Liver (tissue), 9 donors: ENCODE results near the gene PLAA. TPM values are rescaled to one million over a fixed set of nuclear protein-coding genes. Genes with fewer than 3 reads are reported as not detected.
A peak's percentile ranks its signal among the peaks of the same experiment; 100 is the strongest.

Experiments used
- DNase-seq: peaks from one replicate; pipeline ENCODE4 v3.0.0-alpha.2; 2017; ENCODE audit warnings: low spot score
- H3K27ac ChIP-seq, 2 donors: one replicate each; pipeline ENCODE4 v1.7.0; 2013; ENCODE audit warnings: inconsistent platforms in 2 of 2, low read length in 2 of 2, control low read depth in 1 of 2, low read depth in 1 of 2, mild to moderate bottlenecking in 1 of 2
- H3K27me3 ChIP-seq, 4 donors: one replicate each; pipeline versions ENCODE4 v1.6.1 to v1.7.0; 2013; ENCODE audit warnings: low read length in 3 of 4, inconsistent platforms in 1 of 4, mild to moderate bottlenecking in 1 of 4, moderate library complexity in 1 of 4; ENCODE audit not compliant: control insufficient read depth in 4 of 4, insufficient read depth in 4 of 4
- H3K36me3 ChIP-seq, 4 donors: one replicate each; pipeline versions ENCODE4 v1.6.1 to v1.7.0; 2013; ENCODE audit warnings: low read length in 3 of 4, mild to moderate bottlenecking in 3 of 4, low read depth in 1 of 4, moderate library complexity in 1 of 4; ENCODE audit not compliant: control insufficient read depth in 4 of 4, insufficient read depth in 3 of 4
- H3K4me1 ChIP-seq, 4 donors: one replicate each; pipeline versions ENCODE4 v1.6.1 to v1.7.0; 2013; ENCODE audit warnings: low read length in 3 of 4, mild to moderate bottlenecking in 3 of 4, moderate library complexity in 1 of 4; ENCODE audit not compliant: control insufficient read depth in 4 of 4, insufficient read depth in 4 of 4
- H3K4me3 ChIP-seq, 3 donors: one replicate each; pipeline versions ENCODE4 v1.6.1 to v1.7.0; 2013; ENCODE audit warnings: low read length in 3 of 3, control low read depth in 1 of 3, low read depth in 1 of 3, mild to moderate bottlenecking in 1 of 3
- H3K9ac ChIP-seq, 2 donors: one replicate each; pipeline ENCODE4 v1.7.0; 2013; ENCODE audit warnings: low read length in 2 of 2, mild to moderate bottlenecking in 2 of 2, moderate library complexity in 2 of 2, control low read depth in 1 of 2, low read depth in 1 of 2
- H3K9me3 ChIP-seq, 4 donors: one replicate each; pipeline versions ENCODE4 v1.6.1 to v1.7.0; 2013; ENCODE audit warnings: low read length in 3 of 4; ENCODE audit not compliant: control insufficient read depth in 4 of 4
- EGR1 ChIP-seq, 2 donors: IDR thresholded peaks; 2 replicates each; pipeline ENCODE4 v1.6.1; 2016 to 2018; ENCODE audit warnings: antibody characterized with exemption in 2 of 2, low read depth in 2 of 2
- FOXA1 ChIP-seq: IDR thresholded peaks from 2 replicates; pipeline ENCODE4 v1.6.1; 2016; ENCODE audit warnings: antibody characterized with exemption
- FOXA2 ChIP-seq: IDR thresholded peaks from 2 replicates; pipeline ENCODE4 v1.6.1; 2016; ENCODE audit warnings: antibody characterized with exemption
- GABPA ChIP-seq, 2 donors: IDR thresholded peaks in 1 of 2; conservative IDR thresholded peaks in 1 of 2; 2 replicates each; pipeline ENCODE4 v1.6.1; 2016; ENCODE audit warnings: antibody characterized with exemption in 2 of 2, mild to moderate bottlenecking in 1 of 2, moderate library complexity in 1 of 2
- HNF4A ChIP-seq, 2 donors: conservative IDR thresholded peaks; 2 replicates each; pipeline ENCODE4 v1.6.1; 2016; ENCODE audit warnings: antibody characterized with exemption in 2 of 2, mild to moderate bottlenecking in 2 of 2
- HNF4G ChIP-seq: IDR thresholded peaks from 2 replicates; pipeline ENCODE4 v1.6.1; 2016; ENCODE audit warnings: antibody characterized with exemption
- JUND ChIP-seq, 2 donors: IDR thresholded peaks; 2 replicates each; pipeline ENCODE4 v1.6.1; 2016; ENCODE audit warnings: antibody characterized with exemption in 2 of 2
- NR2F2 ChIP-seq: IDR thresholded peaks from 2 replicates; pipeline ENCODE4 v1.6.1; 2016; ENCODE audit warnings: antibody characterized with exemption
- RAD21 ChIP-seq, 2 donors: IDR thresholded peaks; 2 replicates each; pipeline ENCODE4 v1.6.1; 2016; ENCODE audit warnings: antibody characterized with exemption in 2 of 2, mild to moderate bottlenecking in 2 of 2
- RXRA ChIP-seq, 2 donors: IDR thresholded peaks; 2 replicates each; pipeline ENCODE4 v1.6.1; 2017 to 2018; ENCODE audit warnings: antibody characterized with exemption in 2 of 2, mild to moderate bottlenecking in 1 of 2
- SP1 ChIP-seq: IDR thresholded peaks from 2 replicates; pipeline ENCODE4 v1.6.1; 2018; ENCODE audit warnings: antibody characterized with exemption, mild to moderate bottlenecking
- TAF1 ChIP-seq: conservative IDR thresholded peaks from 2 replicates; pipeline ENCODE4 v1.6.1; 2016; ENCODE audit warnings: antibody characterized with exemption, mild to moderate bottlenecking
- YY1 ChIP-seq: IDR thresholded peaks from 2 replicates; pipeline ENCODE4 v1.6.1; 2016; ENCODE audit warnings: antibody characterized with exemption, mild to moderate bottlenecking
- WGBS: extraction: QIAGEN DNeasy Blood & Tissue Kit; methylation state at CpG from one replicate; pipeline ENCODE4 v1.1.7; 2013; 5-methylcytosine and 5-hydroxymethylcytosine counted together
- polyA plus RNA-seq, 2 donors: library from polyadenylated mRNA; stranded (reverse) in 1 of 2; unstranded in 1 of 2; fragments of 200-250 nt in 1 of 2; fragments of >200 nt in 1 of 2; fragmentation: Nextera tagmentation in 1 of 2; extraction: Ambion mirVana in 1 of 2; gene quantifications; one replicate each; pipeline versions ENCODE4 v1.2.1 to v1.2.3, GENCODE V29; 2013 to 2015
- total RNA-seq, 2 donors: library from RNA; depleted of rRNA; stranded (reverse); fragments of >200 nt; gene quantifications; one replicate each; pipeline ENCODE4 v1.2.3, GENCODE V29; 2014
- TF ChIP-seq, protein P1 (sequence below): IDR thresholded peaks from 2 replicates; pipeline ENCODE4 v1.6.1; 2016; ENCODE audit warnings: antibody characterized with exemption
- TF ChIP-seq, protein P2 (sequence below): IDR thresholded peaks from 2 replicates; pipeline ENCODE4 v1.6.1; 2016; ENCODE audit warnings: antibody characterized with exemption
- TF ChIP-seq, protein P3 (sequence below): IDR thresholded peaks from 2 replicates; pipeline ENCODE4 v1.6.1; 2016; ENCODE audit warnings: antibody characterized with exemption
- TF ChIP-seq, protein P4 (sequence below): IDR thresholded peaks from 2 replicates; pipeline ENCODE4 v1.6.1; 2016; ENCODE audit warnings: antibody characterized with exemption, mild to moderate bottlenecking
- TF ChIP-seq, protein P5 (sequence below): fragments of 150-350 bp; IDR thresholded peaks from 2 replicates; pipeline ENCODE4 v1.5.1; 2017; ENCODE audit warnings: improper control_type of control experiment, low read depth, low read length; ENCODE audit not compliant: missing input control
- donor health status: healthy.
- donor health status: healthy.
- donor health status: healthy.
- donor health status: healthy.
- donor health status: healthy.

The PLAA gene
- total and polyA plus RNA-seq, 4 donors, result 7.5 to 29.5 (median 19.2) TPM

DNA sequence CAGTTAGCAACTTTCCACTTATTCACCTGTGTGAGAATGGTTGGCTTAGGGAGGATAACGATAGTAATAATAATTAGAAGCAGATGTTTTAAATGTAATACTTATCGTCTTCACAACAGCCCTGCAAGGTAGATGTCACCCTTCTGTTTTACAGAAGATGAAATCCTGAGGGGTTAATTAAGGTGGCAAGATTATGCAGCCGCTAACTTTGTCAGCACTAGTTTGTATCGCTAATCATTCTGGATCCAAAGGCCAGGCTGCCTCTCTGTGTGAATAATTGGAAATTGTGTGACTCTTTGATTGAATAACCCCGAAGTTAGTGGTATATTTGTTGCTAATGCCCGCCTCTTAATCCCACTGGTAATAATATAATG is 9.8 kb upstream of the PLAA start:
- TF ChIP-seq, protein P1, sequence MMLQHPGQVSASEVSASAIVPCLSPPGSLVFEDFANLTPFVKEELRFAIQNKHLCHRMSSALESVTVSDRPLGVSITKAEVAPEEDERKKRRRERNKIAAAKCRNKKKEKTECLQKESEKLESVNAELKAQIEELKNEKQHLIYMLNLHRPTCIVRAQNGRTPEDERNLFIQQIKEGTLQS, result no peak
- TF ChIP-seq RXRA (IDR thresholded peaks at IDR 0.05), result no peak
- TF ChIP-seq FOXA1, result no peak
- TF ChIP-seq JUND (IDR thresholded peaks at IDR 0.05), result no peak
- TF ChIP-seq, protein P2, sequence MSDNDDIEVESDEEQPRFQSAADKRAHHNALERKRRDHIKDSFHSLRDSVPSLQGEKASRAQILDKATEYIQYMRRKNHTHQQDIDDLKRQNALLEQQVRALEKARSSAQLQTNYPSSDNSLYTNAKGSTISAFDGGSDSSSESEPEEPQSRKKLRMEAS, result no peak
- no peak for TF ChIP-seq EGR1 (IDR thresholded peaks at IDR 0.05; ENCODE audit: low read depth in 2 of 2)
- no peak for TF ChIP-seq SP1
- no peak for TF ChIP-seq HNF4G
- TF ChIP-seq, protein P3, sequence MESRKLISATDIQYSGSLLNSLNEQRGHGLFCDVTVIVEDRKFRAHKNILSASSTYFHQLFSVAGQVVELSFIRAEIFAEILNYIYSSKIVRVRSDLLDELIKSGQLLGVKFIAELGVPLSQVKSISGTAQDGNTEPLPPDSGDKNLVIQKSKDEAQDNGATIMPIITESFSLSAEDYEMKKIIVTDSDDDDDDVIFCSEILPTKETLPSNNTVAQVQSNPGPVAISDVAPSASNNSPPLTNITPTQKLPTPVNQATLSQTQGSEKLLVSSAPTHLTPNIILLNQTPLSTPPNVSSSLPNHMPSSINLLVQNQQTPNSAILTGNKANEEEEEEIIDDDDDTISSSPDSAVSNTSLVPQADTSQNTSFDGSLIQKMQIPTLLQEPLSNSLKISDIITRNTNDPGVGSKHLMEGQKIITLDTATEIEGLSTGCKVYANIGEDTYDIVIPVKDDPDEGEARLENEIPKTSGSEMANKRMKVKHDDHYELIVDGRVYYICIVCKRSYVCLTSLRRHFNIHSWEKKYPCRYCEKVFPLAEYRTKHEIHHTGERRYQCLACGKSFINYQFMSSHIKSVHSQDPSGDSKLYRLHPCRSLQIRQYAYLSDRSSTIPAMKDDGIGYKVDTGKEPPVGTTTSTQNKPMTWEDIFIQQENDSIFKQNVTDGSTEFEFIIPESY, result no peak
- TF ChIP-seq, protein P4, sequence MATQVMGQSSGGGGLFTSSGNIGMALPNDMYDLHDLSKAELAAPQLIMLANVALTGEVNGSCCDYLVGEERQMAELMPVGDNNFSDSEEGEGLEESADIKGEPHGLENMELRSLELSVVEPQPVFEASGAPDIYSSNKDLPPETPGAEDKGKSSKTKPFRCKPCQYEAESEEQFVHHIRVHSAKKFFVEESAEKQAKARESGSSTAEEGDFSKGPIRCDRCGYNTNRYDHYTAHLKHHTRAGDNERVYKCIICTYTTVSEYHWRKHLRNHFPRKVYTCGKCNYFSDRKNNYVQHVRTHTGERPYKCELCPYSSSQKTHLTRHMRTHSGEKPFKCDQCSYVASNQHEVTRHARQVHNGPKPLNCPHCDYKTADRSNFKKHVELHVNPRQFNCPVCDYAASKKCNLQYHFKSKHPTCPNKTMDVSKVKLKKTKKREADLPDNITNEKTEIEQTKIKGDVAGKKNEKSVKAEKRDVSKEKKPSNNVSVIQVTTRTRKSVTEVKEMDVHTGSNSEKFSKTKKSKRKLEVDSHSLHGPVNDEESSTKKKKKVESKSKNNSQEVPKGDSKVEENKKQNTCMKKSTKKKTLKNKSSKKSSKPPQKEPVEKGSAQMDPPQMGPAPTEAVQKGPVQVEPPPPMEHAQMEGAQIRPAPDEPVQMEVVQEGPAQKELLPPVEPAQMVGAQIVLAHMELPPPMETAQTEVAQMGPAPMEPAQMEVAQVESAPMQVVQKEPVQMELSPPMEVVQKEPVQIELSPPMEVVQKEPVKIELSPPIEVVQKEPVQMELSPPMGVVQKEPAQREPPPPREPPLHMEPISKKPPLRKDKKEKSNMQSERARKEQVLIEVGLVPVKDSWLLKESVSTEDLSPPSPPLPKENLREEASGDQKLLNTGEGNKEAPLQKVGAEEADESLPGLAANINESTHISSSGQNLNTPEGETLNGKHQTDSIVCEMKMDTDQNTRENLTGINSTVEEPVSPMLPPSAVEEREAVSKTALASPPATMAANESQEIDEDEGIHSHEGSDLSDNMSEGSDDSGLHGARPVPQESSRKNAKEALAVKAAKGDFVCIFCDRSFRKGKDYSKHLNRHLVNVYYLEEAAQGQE, result no peak
- no peak for TF ChIP-seq FOXA2
- TF ChIP-seq TAF1, result no peak
- Histone ChIP-seq H3K4me1 (peaks cover 0 to 14% (median 3%) of the 10 kb centered on the region in 4 donors), H3K9ac (peak overlapping the region; percentile 57 to 65), H3K4me3 (peak overlapping the region; percentile 50 to 75 (median 55)), H3K27ac (peak overlapping the region; percentile 54 to 71), H3K36me3 (no peaks in the 10 kb centered on the region), H3K27me3 (no peaks in the 10 kb centered on the region), H3K9me3 (no peaks in the 10 kb centered on the region)
- WGBS, result 24% methylated on average over 6 of the region's 6 CpGs
- DNase-seq, result no peak

DNA sequence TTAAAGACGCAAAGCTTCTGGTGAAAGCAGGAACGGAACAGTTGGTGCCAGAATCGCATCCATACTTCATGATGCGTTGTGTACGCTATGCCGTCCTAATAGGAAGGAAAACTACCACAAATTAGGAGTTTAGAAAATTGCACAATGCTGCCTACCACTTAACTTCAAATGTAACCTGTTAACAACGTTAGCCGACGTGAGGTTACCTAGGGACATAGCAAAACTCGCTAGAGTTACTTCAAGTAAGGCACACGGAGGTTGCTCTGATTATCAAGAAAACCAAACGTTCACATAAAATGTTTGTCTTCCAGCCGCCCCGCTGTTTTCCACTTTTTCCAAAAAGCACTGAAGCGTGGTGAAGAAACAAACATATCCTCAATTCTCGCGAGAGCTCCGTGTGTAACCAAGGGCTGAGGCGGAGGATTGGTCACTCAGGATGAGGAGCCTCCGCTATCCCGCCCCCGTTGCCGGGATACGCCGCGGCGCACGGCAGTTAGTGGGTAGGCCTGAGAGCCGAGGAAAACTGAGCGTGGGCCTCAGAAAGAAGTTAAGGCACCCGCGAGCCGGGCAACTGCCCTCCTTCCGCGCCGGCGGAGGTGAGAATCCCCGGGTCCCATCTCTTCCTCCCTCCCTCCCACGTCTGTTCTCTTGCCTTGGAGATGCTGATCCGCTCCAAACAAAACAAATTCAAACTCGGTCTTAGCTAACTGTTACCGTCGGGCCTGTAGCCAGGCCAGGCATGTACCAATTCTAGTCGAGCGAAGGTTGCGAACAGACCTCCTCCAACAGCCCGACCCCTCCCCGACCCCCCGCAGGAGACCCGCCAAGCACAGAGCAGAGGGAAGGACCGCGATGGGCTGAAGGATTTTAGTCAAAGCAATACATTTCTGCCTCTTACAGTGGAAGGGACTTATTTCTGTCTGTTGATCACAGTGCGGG is 9.1 kb upstream of the PLAA start, which contains the start of gene IFT74:
Gene IFT74 (plus strand): TSS at position 492 of the 939 bp plus-strand sequence. CDS start 5,556 bp downstream, outside the sequence.
- no peaks in the 10 kb centered on the region for H3K27me3 ChIP-seq
- H3K9ac ChIP-seq, result peak within 1 kb of the TSS; percentile 65 to 70
- WGBS, result under 1% methylated on average over 53 of the region's 53 CpGs
- H3K4me3 ChIP-seq, result peak within 1 kb of the TSS; percentile 50 to 75 (median 55)
- DNase-seq, result peak; percentile 94
- H3K9me3 ChIP-seq, result no peaks in the 10 kb centered on the region
- H3K27ac ChIP-seq, result peak within 1 kb of the TSS; percentile 63 to 74
- no peaks in the 10 kb centered on the region for H3K36me3 ChIP-seq
- H3K4me1 ChIP-seq, result peaks cover 0 to 14% (median 3%) of the 10 kb centered on the region in 4 donors
- TF ChIP-seq, protein P5, sequence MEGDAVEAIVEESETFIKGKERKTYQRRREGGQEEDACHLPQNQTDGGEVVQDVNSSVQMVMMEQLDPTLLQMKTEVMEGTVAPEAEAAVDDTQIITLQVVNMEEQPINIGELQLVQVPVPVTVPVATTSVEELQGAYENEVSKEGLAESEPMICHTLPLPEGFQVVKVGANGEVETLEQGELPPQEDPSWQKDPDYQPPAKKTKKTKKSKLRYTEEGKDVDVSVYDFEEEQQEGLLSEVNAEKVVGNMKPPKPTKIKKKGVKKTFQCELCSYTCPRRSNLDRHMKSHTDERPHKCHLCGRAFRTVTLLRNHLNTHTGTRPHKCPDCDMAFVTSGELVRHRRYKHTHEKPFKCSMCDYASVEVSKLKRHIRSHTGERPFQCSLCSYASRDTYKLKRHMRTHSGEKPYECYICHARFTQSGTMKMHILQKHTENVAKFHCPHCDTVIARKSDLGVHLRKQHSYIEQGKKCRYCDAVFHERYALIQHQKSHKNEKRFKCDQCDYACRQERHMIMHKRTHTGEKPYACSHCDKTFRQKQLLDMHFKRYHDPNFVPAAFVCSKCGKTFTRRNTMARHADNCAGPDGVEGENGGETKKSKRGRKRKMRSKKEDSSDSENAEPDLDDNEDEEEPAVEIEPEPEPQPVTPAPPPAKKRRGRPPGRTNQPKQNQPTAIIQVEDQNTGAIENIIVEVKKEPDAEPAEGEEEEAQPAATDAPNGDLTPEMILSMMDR, result no peak
- peak; percentile 61 for TF ChIP-seq YY1
- TF ChIP-seq, protein P3, result peak; percentile 99
- peak in 1 of 2 donors; percentile 51 for TF ChIP-seq RXRA (IDR thresholded peaks at IDR 0.05)
- no peak for TF ChIP-seq TAF1
- peak in 1 of 2 donors; percentile 18 for TF ChIP-seq EGR1 (IDR thresholded peaks at IDR 0.05; ENCODE audit: low read depth in 2 of 2)
- TF ChIP-seq, protein P2, result peak; percentile 52
- TF ChIP-seq HNF4A (conservative IDR thresholded peaks at IDR 0.05), result no peak
- peak in 1 of 2 donors; percentile 69 for TF ChIP-seq GABPA (IDR thresholded peaks at IDR 0.05 in 1 of 2, conservative IDR thresholded peaks at IDR 0.05 in 1 of 2)
- TF ChIP-seq NR2F2, result no peak
- TF ChIP-seq RAD21 (IDR thresholded peaks at IDR 0.05), result peak in 1 of 2 donors; percentile 22
- peak; percentile 7 for TF ChIP-seq FOXA1
